Body of pancreas (tissue), 4 donors: ENCODE data around the gene CGB3.
"Not testable (repeated sequence)": the region's sequence is repeated elsewhere in the genome, so short reads cannot be mapped to it uniquely, and the experiment has no call there.

ENCODE experiments used
- POLR2A ChIP-seq, 3 donors: fragments of 450-650 bp; IDR thresholded peaks; one replicate each; pipeline ENCODE4 v1.6.1; 2016; ENCODE audit warnings: antibody characterized with exemption in 3 of 3, mild to moderate bottlenecking in 2 of 3
- TF ChIP-seq, protein P1 (sequence below), 7 experiments: fragments of 450-650 bp in 4 of 7; fragments of 200-600 bp in 3 of 7; sonication (generic) in 3 of 7; IDR thresholded peaks; one replicate each; pipeline ENCODE4 v1.5.1; 2016 to 2019; ENCODE audit warnings: antibody characterized with exemption in 7 of 7

GRCh38 chr19:49025599-49025998 is 1.5 kb upstream of the CGB3 start:
- not testable (repeated sequence) for TF ChIP-seq POLR2A (IDR thresholded peaks at IDR 0.05)
- TF ChIP-seq, protein P1, sequence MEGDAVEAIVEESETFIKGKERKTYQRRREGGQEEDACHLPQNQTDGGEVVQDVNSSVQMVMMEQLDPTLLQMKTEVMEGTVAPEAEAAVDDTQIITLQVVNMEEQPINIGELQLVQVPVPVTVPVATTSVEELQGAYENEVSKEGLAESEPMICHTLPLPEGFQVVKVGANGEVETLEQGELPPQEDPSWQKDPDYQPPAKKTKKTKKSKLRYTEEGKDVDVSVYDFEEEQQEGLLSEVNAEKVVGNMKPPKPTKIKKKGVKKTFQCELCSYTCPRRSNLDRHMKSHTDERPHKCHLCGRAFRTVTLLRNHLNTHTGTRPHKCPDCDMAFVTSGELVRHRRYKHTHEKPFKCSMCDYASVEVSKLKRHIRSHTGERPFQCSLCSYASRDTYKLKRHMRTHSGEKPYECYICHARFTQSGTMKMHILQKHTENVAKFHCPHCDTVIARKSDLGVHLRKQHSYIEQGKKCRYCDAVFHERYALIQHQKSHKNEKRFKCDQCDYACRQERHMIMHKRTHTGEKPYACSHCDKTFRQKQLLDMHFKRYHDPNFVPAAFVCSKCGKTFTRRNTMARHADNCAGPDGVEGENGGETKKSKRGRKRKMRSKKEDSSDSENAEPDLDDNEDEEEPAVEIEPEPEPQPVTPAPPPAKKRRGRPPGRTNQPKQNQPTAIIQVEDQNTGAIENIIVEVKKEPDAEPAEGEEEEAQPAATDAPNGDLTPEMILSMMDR (IDR thresholded peaks at IDR 0.05), result not testable (repeated sequence)
